Mesothelial cell of epicardium (in vitro differentiated cells): Measurements from ENCODE around the gene TRIB2. TPM values are rescaled to one million over a fixed set of nuclear protein-coding genes. Genes with fewer than 3 reads are reported as not detected.

ENCODE experiments used
- DNase-seq, 2 experiments: peaks; one replicate each; pipeline ENCODE4 v3.0.0; 2021; ENCODE audit warnings: low spot score in 2 of 2; ENCODE audit not compliant: unreplicated experiment in 2 of 2
- H3K27ac Mint-ChIP-seq: 2 replicates; pipeline ENCODE4 v1.8.0; 2021; ENCODE audit warnings: mixed read lengths
- H3K27me3 Mint-ChIP-seq: 2 replicates; pipeline ENCODE4 v1.8.0; 2021; ENCODE audit warnings: low read depth, mixed read lengths
- H3K36me3 Mint-ChIP-seq: 2 replicates; pipeline ENCODE4 v1.8.0; 2021; ENCODE audit warnings: mixed read lengths
- H3K4me1 Mint-ChIP-seq: 2 replicates; pipeline ENCODE4 v1.8.0; 2021; ENCODE audit warnings: mixed read lengths
- H3K4me3 Mint-ChIP-seq: 2 replicates; pipeline ENCODE4 v1.8.0; 2021; ENCODE audit warnings: mild to moderate bottlenecking, moderate library complexity, mixed read lengths
- H3K9me3 Mint-ChIP-seq: 2 replicates; pipeline ENCODE4 v1.8.0; 2021; ENCODE audit warnings: mixed read lengths
- total RNA-seq: library from RNA; stranded (reverse); gene quantifications from 3 replicates; pipeline ENCODE4 v1.2.1, GENCODE V29; 2021
- TF ChIP-seq, protein P1 (sequence below): fragments of 200-600 bp; sonication (generic); IDR thresholded peaks from one replicate; pipeline ENCODE4 v1.5.0; 2021; ENCODE audit warnings: antibody characterized with exemption; ENCODE audit not compliant: unreplicated experiment

TRIB2 gene
- total RNA-seq, 1 donor from 2014 or later, result 25.4 TPM

DNA sequence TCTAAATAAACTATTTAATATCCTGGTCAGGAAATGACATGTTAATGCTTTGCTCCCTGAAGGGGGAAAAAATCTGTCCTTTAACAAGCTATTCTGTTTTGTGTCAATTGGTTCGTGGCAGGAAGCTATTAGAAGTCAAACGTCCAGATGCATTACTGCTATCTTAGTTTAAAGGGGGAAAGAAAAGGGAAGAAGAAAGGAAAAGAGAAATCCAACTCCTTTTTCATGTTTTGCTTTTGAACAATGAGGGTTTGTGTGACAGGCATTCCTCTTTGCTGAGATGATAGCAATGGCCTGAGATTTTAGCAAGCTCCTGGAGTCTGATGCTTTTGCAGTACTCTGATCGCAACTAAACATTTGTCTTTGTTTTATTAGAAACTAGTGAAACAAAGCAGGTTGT, 24.6 kb downstream of the TRIB2 start:
- no peak for DNase-seq
- TF ChIP-seq, protein P1, sequence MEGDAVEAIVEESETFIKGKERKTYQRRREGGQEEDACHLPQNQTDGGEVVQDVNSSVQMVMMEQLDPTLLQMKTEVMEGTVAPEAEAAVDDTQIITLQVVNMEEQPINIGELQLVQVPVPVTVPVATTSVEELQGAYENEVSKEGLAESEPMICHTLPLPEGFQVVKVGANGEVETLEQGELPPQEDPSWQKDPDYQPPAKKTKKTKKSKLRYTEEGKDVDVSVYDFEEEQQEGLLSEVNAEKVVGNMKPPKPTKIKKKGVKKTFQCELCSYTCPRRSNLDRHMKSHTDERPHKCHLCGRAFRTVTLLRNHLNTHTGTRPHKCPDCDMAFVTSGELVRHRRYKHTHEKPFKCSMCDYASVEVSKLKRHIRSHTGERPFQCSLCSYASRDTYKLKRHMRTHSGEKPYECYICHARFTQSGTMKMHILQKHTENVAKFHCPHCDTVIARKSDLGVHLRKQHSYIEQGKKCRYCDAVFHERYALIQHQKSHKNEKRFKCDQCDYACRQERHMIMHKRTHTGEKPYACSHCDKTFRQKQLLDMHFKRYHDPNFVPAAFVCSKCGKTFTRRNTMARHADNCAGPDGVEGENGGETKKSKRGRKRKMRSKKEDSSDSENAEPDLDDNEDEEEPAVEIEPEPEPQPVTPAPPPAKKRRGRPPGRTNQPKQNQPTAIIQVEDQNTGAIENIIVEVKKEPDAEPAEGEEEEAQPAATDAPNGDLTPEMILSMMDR, result no peak
- Mint-ChIP-seq H3K27me3 (no peaks in the 10 kb centered on the region), H3K4me1 (peaks cover 16% of the 10 kb centered on the region), H3K9me3 (no peaks in the 10 kb centered on the region), H3K36me3 (peaks cover 24% of the 10 kb centered on the region), H3K27ac (peak overlapping the region; percentile 45), H3K4me3 (no peak overlapping the region)

DNA sequence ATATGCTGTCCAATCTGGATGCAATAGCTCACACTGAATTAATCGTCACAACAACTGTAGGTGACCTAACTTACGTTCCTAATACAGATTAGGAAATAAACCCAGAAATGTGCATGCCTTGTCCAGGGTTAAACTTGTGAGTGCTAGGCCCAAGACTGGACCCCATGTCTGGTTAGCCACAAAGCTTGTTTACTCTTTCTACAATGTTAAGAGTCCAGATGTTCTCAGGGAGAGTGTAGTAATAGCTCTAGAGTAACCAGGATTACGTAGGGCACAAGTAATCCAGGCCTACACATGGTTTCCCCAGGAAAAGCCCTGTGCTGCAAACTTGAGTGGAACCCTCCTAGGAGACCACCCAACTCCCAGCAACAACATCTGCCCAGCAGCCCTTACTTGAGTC, 26.2 kb downstream of the TRIB2 start:
- Mint-ChIP-seq H3K27ac (no peak overlapping the region), H3K4me1 (peaks cover 16% of the 10 kb centered on the region), H3K27me3 (no peaks in the 10 kb centered on the region), H3K9me3 (no peaks in the 10 kb centered on the region), H3K4me3 (no peak overlapping the region), H3K36me3 (peaks cover 18% of the 10 kb centered on the region)
- no peak for DNase-seq
- TF ChIP-seq, protein P1, result no peak

DNA sequence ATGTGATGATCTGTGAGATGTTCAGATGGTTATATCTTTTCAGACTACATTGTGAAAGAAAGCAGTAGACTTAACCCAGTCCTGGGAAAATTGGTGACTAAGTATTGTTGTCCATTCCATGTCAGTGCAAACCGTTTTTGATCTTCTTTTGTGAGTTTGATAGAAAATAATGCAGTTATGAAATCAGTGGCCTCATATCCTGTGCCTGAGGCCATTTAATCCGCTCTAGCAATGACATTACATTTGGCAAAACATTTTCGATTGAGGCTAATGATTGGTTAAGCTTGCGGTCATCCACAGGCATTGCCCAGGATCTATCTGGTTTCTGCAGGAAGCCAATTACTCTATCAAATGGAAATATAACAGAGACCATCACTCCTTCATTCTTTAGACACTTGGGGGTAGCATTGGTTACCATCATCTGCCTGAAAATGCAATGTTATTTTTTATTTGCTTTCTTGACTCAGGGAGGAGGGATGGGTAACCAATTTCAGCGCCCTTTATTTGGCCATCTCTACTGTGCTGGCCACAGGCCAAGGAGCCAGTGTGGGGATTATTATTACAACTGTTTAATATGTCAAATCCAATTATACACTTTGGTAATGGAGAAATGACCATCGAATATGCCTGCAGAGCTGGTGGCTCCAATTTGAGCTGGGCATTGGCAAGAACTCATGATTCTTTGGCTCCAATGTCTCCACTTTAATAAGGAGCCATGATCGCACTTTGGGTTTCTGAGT, 33.6 kb downstream of the TRIB2 start:
- Mint-ChIP-seq H3K27ac (no peak overlapping the region), H3K4me1 (peaks cover 3% of the 10 kb centered on the region), H3K36me3 (no peaks in the 10 kb centered on the region), H3K9me3 (peaks cover 5% of the 10 kb centered on the region), H3K27me3 (no peaks in the 10 kb centered on the region), H3K4me3 (no peak overlapping the region)
- TF ChIP-seq, protein P1, result no peak
- DNase-seq, result no peak

DNA sequence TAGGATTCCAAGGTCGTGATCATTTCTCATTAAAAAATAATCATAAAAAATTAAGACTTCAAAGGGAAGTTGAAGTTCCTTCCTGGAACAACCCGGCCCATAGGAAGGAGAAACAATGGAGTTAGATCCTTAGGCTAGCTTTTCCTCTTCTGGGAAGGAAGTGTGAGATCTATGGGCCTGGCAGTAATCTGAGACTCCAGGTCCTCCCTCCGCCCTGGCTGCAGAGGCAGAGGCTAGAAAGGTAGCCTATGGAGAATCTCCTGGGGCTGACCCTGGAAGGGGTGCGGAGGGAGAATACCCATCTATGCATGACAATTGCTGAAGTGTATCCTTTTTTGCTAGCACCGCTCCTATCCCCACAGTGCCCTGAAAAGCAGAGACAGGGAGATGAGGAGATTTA, 37.9 kb downstream of the TRIB2 start:
- Mint-ChIP-seq H3K27ac (no peak overlapping the region), H3K36me3 (no peaks in the 10 kb centered on the region), H3K9me3 (no peaks in the 10 kb centered on the region), H3K4me1 (peaks cover 4% of the 10 kb centered on the region), H3K27me3 (no peaks in the 10 kb centered on the region), H3K4me3 (no peak overlapping the region)
- TF ChIP-seq, protein P1, result no peak
- no peak for DNase-seq

DNA sequence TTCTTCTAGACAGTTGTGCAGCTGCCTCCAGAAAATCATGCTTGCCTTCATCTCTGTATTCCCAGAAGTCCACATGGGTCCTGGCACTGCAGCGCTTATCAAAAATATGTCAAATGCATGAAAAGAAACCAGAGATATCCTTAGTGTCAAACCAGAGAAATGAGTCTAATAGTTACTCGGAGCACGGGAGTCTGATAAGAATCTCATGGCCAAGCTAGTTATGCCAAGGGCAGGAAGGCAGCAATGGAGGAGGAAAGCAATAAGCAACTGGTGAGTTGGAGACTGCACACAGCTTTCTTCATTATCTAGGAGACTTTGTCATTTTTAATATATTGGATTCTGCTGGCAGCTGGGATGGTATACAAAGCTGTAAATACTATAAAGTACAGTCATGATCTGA, 38.6 kb downstream of the TRIB2 start:
- Mint-ChIP-seq H3K36me3 (no peaks in the 10 kb centered on the region), H3K4me1 (peaks cover 4% of the 10 kb centered on the region), H3K4me3 (no peak overlapping the region), H3K9me3 (no peaks in the 10 kb centered on the region), H3K27me3 (no peaks in the 10 kb centered on the region), H3K27ac (no peak overlapping the region)
- DNase-seq, result no peak
- TF ChIP-seq, protein P1, result no peak
